Spleen (tissue), 7 donors: ENCODE measurements around the gene PRICKLE1.

Source experiments
- CTCF ChIP-seq, 11 experiments: fragments of 200-600 bp in 7 of 11; fragments of 450-650 bp in 4 of 11; sonication (generic) in 4 of 11; IDR thresholded peaks in 8 of 11; conservative IDR thresholded peaks in 3 of 11; 1 replicate in 7 of 11; 2 replicates in 4 of 11; pipeline versions ENCODE4 v1.4.0 to v1.8.0; 2016 to 2021; ENCODE audit warnings: antibody characterized with exemption in 11 of 11, inconsistent platforms in 4 of 11, mild to moderate bottlenecking in 1 of 11
- POLR2AphosphoS5 ChIP-seq, 3 donors: sonication (generic); formaldehyde crosslinking; IDR thresholded peaks; one replicate each; pipeline ENCODE4 v1.5.1; 2017; ENCODE audit warnings: antibody characterized with exemption in 3 of 3
- donor health status: DM: no; HTN: no; CAD: no; lungs with moderate emphysema.
- donor health status: DM: no; HTN: no; CAD: no.
- donor health status: DM: no; HTN: no; CAD: no.

DNA sequence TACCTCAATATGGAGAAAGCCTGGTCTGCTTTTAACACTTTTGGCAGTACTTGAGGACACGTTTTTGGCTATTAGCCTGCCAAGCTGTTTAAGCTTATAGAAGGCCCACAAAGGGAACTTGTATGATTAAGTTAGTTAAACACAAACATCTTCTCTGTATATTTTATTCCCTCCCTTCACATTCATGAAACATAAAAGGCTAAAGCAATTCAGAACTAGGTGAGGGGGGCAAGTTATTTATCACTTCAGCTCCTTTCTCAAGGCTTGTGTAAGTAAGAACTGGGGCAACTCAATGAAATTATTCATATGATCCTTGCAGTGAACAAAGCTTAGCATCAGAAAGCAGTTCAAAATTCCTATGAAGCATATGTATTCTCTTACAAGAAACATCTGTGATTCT lies 7.5 kb downstream of the PRICKLE1 start:
- no peak for TF ChIP-seq CTCF (IDR thresholded peaks at IDR 0.05 in 8 of 11, conservative IDR thresholded peaks at IDR 0.05 in 3 of 11)
- no peak for TF ChIP-seq POLR2AphosphoS5 (IDR thresholded peaks at IDR 0.05)
